Stimulated activated CD8-positive, alpha-beta memory T cell treated with anti-CD3 and anti-CD28 coated beads, Interleukin-2, amount 100 ng/mL, for 1 hour (primary cell): ENCODE data around the gene FBP1.
"Not testable (repeated sequence)": the region's sequence is repeated elsewhere in the genome, so short reads cannot be mapped to it uniquely, and the experiment has no call there.

ENCODE experiments used
- DNase-seq, 2 donors: peaks; one replicate each; pipeline ENCODE4 v3.0.0-alpha.2; 2020; ENCODE audit warnings: low read depth in 2 of 2

The FBP1 gene

GRCh38 chr9:94577036-94577435 lies 62.3 kb downstream of the FBP1 start:
- no peak for DNase-seq

- DNase-seq: no peak
Measured at GRCh38 chr9:94576131-94576530, 63.2 kb downstream of the FBP1 start.

GRCh38 chr9:94568972-94569712 lies 70.2 kb downstream of the FBP1 start:
- DNase-seq: no peak

GRCh38 chr9:94568250-94568889 lies 70.9 kb downstream of the FBP1 start:
- no peak for DNase-seq

GRCh38 chr9:94567271-94567670 lies 72.0 kb downstream of the FBP1 start:
- DNase-seq: no peak

- DNase-seq: no peak
Measured at GRCh38 chr9:94566550-94566949, 72.8 kb downstream of the FBP1 start.

- not testable (repeated sequence) for DNase-seq
Measured at GRCh38 chr9:94564279-94564678, 75.0 kb downstream of the FBP1 start.

GRCh38 chr9:94563548-94563947 lies 75.8 kb downstream of the FBP1 start:
- DNase-seq: no peak

- no peak for DNase-seq
Measured at GRCh38 chr9:94560237-94560636, 79.1 kb downstream of the FBP1 start.

GRCh38 chr9:94557376-94557775 lies 81.9 kb downstream of the FBP1 start:
- no peak for DNase-seq

- DNase-seq: no peak
Measured at GRCh38 chr9:94554439-94555331, 84.6 kb downstream of the FBP1 start, which contains the start of gene PCAT7. PCAT7 (plus strand) TSS chr9:94555083.

- DNase-seq: no peak
Measured at GRCh38 chr9:94554078-94554438, 85.3 kb downstream of the FBP1 start.
